Type B pancreatic cell (in vitro differentiated cells): ENCODE measurements around the gene TRRAP. TPM values are rescaled to one million over a fixed set of nuclear protein-coding genes. Genes with fewer than 3 reads are reported as not detected.

Source experiments
- DNase-seq: peaks from one replicate; pipeline ENCODE4 v3.0.0; 2021; ENCODE audit warnings: mixed read lengths; ENCODE audit not compliant: unreplicated experiment; ENCODE audit errors: extremely low spot score
- H3K27ac Mint-ChIP-seq: 2 replicates; pipeline ENCODE4 v1.8.0; 2021; ENCODE audit warnings: mild to moderate bottlenecking, mixed read lengths
- H3K27me3 Mint-ChIP-seq: 2 replicates; pipeline ENCODE4 v1.8.0; 2021; ENCODE audit warnings: mixed read lengths
- H3K36me3 Mint-ChIP-seq: 2 replicates; pipeline ENCODE4 v1.8.0; 2021; ENCODE audit warnings: mixed read lengths
- H3K4me1 Mint-ChIP-seq: one replicate; pipeline ENCODE4 v1.8.0; 2021; ENCODE audit warnings: mixed read lengths; ENCODE audit not compliant: unreplicated experiment
- H3K4me3 Mint-ChIP-seq: 2 replicates; pipeline ENCODE4 v1.8.0; 2021; ENCODE audit warnings: mild to moderate bottlenecking, mixed read lengths
- H3K9me3 Mint-ChIP-seq: 2 replicates; pipeline ENCODE4 v1.8.0; 2021; ENCODE audit warnings: mixed read lengths
- CTCF ChIP-seq: fragments of 200-600 bp; sonication (generic); conservative IDR thresholded peaks from 2 replicates; pipeline ENCODE4 v1.5.0; 2021; ENCODE audit warnings: antibody characterized with exemption, mild to moderate bottlenecking
- total RNA-seq: library from RNA; stranded (reverse); gene quantifications from 2 replicates; pipeline ENCODE4 v1.2.1, GENCODE V29; 2021; ENCODE audit warnings: low replicate concordance

Gene TRRAP
- total RNA-seq, 1 donor from 2014 or later: 65.7 TPM

- no peak for DNase-seq
- H3K4me3 Mint-ChIP-seq: no peak overlapping the region
- no peak for TF ChIP-seq CTCF
- H3K27ac Mint-ChIP-seq: no peak overlapping the region
- peaks cover 8% of the 10 kb centered on the region for H3K4me1 Mint-ChIP-seq
- no peaks in the 10 kb centered on the region for H3K27me3 Mint-ChIP-seq
- H3K9me3 Mint-ChIP-seq: no peaks in the 10 kb centered on the region
- H3K36me3 Mint-ChIP-seq: peaks cover 43% of the 10 kb centered on the region
These were observed 143.7 kb downstream of the TRRAP start for GRCh38 chr7:99021941-99022560.

- Mint-ChIP-seq H3K4me3 (no peak overlapping the region), H3K27ac (peak overlapping the region; percentile 18), H3K27me3 (no peaks in the 10 kb centered on the region), H3K4me1 (peaks cover 8% of the 10 kb centered on the region), H3K9me3 (no peaks in the 10 kb centered on the region), H3K36me3 (peaks cover 47% of the 10 kb centered on the region)
- no peak for TF ChIP-seq CTCF
- DNase-seq: no peak
These were observed 145.7 kb downstream of the TRRAP start for GRCh38 chr7:99024066-99024465.

GRCh38 chr7:99027241-99027640, 148.9 kb downstream of the TRRAP start:
- no peak for TF ChIP-seq CTCF
- Mint-ChIP-seq H3K4me1 (peaks cover 2% of the 10 kb centered on the region), H3K27ac (no peak overlapping the region), H3K27me3 (no peaks in the 10 kb centered on the region), H3K9me3 (no peaks in the 10 kb centered on the region), H3K4me3 (no peak overlapping the region), H3K36me3 (peaks cover 38% of the 10 kb centered on the region)
- DNase-seq: no peak

- Mint-ChIP-seq H3K4me3 (no peak overlapping the region), H3K36me3 (peaks cover 38% of the 10 kb centered on the region), H3K4me1 (no peaks in the 10 kb centered on the region), H3K27me3 (no peaks in the 10 kb centered on the region), H3K27ac (no peak overlapping the region), H3K9me3 (no peaks in the 10 kb centered on the region)
- TF ChIP-seq CTCF: no peak
- no peak for DNase-seq
These were observed 149.5 kb downstream of the TRRAP start for GRCh38 chr7:99027841-99028240.

GRCh38 chr7:99028261-99028973, 150.1 kb downstream of the TRRAP start:
- Mint-ChIP-seq H3K36me3 (peaks cover 38% of the 10 kb centered on the region), H3K4me3 (no peak overlapping the region), H3K9me3 (no peaks in the 10 kb centered on the region), H3K4me1 (no peaks in the 10 kb centered on the region), H3K27me3 (no peaks in the 10 kb centered on the region), H3K27ac (no peak overlapping the region)
- no peak for TF ChIP-seq CTCF
- no peak for DNase-seq
